ENCODE measurements around the gene KCNC1. TPM values are rescaled to one million over a fixed set of nuclear protein-coding genes. Genes with fewer than 3 reads are reported as not detected.

Gene KCNC1
- total and polyA plus RNA-seq, 9 of the 15 experiments (the other 6 are each of a cell fraction or from before 2014, with no cell fraction given), result 0.05 to 0.08 TPM; not detected in 7

GRCh38 chr11:17813391-17814059, 78.9 kb downstream of the KCNC1 start:
- in situ Hi-C loops (cut with MboI), result no loop called here
- BruUV-seq (replicated peaks), result no TSS peak
- DNase-seq (ENCODE audit: extremely low read depth in 1 of 4, low spot score in 3 of 4), result no peak
- no peaks in the 10 kb centered on the region for H3K27me3 ChIP-seq (ENCODE audit: control insufficient read depth in 2 of 2, insufficient read depth in 2 of 2, low read length in 2 of 2)
- WGBS (ENCODE audit: insufficient coverage, low coverage, missing lambda C conversion rate), result 21% methylated on average over 2 of the region's 2 CpGs
- H3K4me2 ChIP-seq (ENCODE audit: insufficient read depth, low read length), result no peak overlapping the region
- H3K4me1 ChIP-seq (replicated peaks in 1 of 2; ENCODE audit: control insufficient read depth in 2 of 2, insufficient read depth in 2 of 2, low read length in 2 of 2), result no peaks in the 10 kb centered on the region
- H3K27ac ChIP-seq (ENCODE audit: extremely low read depth, low read depth, low read length), result no peak overlapping the region
- POLR2A ChIA-PET, result interaction anchor here (0.7 to 1.1 kb wide), 4 partner anchors 18 to 45 kb away, joined by 3 to 4 read pairs (median 3); no protein-coding TSS in a partner anchor
- H3K79me2 ChIP-seq (ENCODE audit: control insufficient read depth, insufficient read depth, low read length), result no peaks in the 10 kb centered on the region
- no peak overlapping the region for H2AFZ ChIP-seq (ENCODE audit: low read depth, low read length)
- no peak for FAIRE-seq
- H3K9ac ChIP-seq (ENCODE audit: insufficient read depth in 1 of 2, low read depth in 2 of 2, low read length in 2 of 2), result no peak overlapping the region
- H3K36me3 ChIP-seq (ENCODE audit: control insufficient read depth, insufficient read depth, low read length), result no peaks in the 10 kb centered on the region
- intact Hi-C loops (cut with micrococcal nuclease), result no loop called here
- H4K20me1 ChIP-seq (replicated peaks; ENCODE audit: control insufficient read depth, insufficient read depth, low read length), result peaks cover 5% of the 10 kb centered on the region; the same call in 1 of the 2 replicates
- no peak overlapping the region for H3K4me3 ChIP-seq
- CTCF ChIA-PET (ENCODE audit: low intra/inter-chr PET ratio), result no interaction called here
- ATAC-seq, result no peak
- no peaks in the 10 kb centered on the region for H3K9me3 ChIP-seq (replicated peaks; ENCODE audit: control insufficient read depth, insufficient read depth, low read depth, low read length)
- TF ChIP-seq GABPB1 (CRISPR knock-in tag; IDR thresholded peaks at IDR 0.05), result no peak
- no peak for TF ChIP-seq ARID3A (IDR thresholded peaks at IDR 0.05; ENCODE audit: borderline replicate concordance, low read depth, low read length)
- no peak for TF ChIP-seq PHF21A (IDR thresholded peaks at IDR 0.05; ENCODE audit: borderline replicate concordance, low read depth)
- no peak for TF ChIP-seq FUS (optimal IDR thresholded peaks at IDR 0.05; ENCODE audit: low read depth, low read length)
- TF ChIP-seq ZNF398 (CRISPR knock-in tag; IDR thresholded peaks at IDR 0.05), result no peak
- no peaks in the 10 kb centered on the region for H3K9me1 ChIP-seq (ENCODE audit: control insufficient read depth, insufficient read depth, low read length)

Data from K562 (cell line).